Body of pancreas (tissue), 4 donors: Measurements from ENCODE around the gene CRAMP1.

Experiments
- POLR2A ChIP-seq, 3 donors: fragments of 450-650 bp; IDR thresholded peaks; one replicate each; pipeline ENCODE4 v1.6.1; 2016; ENCODE audit warnings: antibody characterized with exemption in 3 of 3, mild to moderate bottlenecking in 2 of 3
- TF ChIP-seq, protein P1 (sequence below), 7 experiments: fragments of 450-650 bp in 4 of 7; fragments of 200-600 bp in 3 of 7; sonication (generic) in 3 of 7; IDR thresholded peaks; one replicate each; pipeline ENCODE4 v1.5.1; 2016 to 2019; ENCODE audit warnings: antibody characterized with exemption in 7 of 7

DNA sequence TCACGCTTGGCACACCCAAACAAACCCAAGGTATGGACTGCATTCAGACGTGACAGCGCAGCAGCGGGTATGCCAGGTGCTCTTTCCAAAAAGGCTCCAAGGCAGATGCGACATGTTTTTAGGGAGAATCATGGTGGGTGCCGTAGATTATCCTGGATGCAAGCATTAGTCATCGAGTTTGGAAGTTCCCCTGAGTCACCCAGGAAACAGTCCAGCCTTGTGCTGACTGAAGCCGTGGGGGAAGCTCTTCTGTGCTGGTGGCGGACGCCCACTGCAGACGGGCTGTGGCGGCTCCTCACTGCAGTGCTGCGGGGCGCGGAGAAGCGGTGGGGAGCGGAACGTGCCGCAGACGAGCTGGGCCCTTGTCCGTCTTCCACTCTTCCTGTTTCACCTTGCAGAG lies 79.8 kb downstream of the CRAMP1 start:
- TF ChIP-seq, protein P1, sequence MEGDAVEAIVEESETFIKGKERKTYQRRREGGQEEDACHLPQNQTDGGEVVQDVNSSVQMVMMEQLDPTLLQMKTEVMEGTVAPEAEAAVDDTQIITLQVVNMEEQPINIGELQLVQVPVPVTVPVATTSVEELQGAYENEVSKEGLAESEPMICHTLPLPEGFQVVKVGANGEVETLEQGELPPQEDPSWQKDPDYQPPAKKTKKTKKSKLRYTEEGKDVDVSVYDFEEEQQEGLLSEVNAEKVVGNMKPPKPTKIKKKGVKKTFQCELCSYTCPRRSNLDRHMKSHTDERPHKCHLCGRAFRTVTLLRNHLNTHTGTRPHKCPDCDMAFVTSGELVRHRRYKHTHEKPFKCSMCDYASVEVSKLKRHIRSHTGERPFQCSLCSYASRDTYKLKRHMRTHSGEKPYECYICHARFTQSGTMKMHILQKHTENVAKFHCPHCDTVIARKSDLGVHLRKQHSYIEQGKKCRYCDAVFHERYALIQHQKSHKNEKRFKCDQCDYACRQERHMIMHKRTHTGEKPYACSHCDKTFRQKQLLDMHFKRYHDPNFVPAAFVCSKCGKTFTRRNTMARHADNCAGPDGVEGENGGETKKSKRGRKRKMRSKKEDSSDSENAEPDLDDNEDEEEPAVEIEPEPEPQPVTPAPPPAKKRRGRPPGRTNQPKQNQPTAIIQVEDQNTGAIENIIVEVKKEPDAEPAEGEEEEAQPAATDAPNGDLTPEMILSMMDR (IDR thresholded peaks at IDR 0.05): no peak
- no peak for TF ChIP-seq POLR2A (IDR thresholded peaks at IDR 0.05)
